HG02884 (cell line): ENCODE data around the gene EMP2.

ENCODE experiments used
- ATAC-seq: cut with Tn5 transposase; IDR thresholded peaks from one replicate; pipeline ENCODE4 v1.9.1; 2021; ENCODE audit warnings: mild to moderate bottlenecking, moderate library complexity; ENCODE audit not compliant: unreplicated experiment

Gene EMP2

DNA sequence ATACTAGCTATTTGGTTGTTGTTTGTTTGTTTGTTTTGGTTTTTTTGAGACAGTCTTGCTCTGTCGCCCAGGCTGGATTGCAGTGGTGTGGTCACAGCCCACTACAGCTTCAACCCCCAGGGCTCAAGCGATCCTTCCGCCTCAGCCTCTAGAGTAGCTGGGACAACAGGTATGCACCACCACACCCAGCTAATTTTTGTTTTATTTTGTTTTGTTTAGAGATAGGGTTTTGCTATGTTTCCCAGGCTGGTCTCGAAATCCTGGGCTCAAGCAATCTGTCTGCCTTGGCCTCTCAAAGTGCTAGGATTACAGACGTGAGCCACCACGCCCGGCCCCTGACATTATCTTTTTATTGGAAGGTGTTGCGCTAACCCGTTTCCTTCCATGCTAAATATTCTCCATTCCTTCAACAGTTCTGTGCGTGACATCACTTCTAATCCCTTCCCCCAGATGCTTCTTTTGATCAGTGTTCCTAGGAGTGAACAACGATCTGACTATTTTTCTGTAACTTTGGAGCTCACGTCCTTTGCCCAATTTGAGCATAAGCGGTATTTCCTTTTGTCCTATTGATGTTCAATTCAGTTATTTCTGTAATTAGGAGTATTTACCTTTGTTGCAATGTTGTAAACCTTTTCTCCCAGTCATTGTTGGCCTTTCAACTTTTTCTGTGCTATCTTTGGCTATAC is 30.2 kb upstream of the EMP2 start:
- ATAC-seq = no peak

- no peak for ATAC-seq
Observed at GRCh38 chr16:10609402-10609774, 29.0 kb upstream of the EMP2 start.

DNA sequence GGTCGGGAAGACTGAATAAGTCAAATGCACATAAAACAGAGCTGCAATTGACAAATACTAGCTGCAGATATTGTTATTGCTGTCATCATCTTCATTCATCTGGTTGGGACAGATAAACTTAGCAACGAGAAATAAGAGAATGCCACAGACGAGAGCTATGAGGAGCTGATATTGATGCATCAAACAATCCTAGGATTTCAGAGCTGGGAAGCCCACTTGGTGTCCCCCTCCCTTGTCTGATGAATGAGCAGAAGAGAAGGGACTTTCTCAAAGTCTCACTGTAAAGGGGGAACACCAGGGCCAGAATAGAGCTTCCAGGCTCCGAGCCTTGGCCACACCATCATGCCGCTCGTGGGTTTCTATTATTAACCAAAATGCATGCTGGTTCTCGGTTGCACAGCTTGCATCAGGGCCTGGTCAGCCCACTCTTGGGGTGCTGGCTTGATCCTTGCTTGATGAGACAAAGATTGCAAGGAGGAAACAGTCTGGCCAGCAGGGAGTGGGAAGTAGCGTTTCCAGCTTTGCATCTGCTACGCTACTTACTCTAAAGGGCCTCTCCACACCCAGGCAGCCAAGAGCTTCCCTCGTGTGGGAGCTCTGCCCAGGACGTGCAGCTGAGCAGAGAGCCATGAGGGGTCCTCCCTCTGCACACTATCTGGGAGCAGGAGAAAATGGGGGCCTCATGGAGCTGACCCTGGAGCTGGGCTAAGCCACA is 28.4 kb upstream of the EMP2 start:
- ATAC-seq = no peak

- no peak for ATAC-seq
Observed at GRCh38 chr16:10607157-10607556, 26.8 kb upstream of the EMP2 start.

DNA sequence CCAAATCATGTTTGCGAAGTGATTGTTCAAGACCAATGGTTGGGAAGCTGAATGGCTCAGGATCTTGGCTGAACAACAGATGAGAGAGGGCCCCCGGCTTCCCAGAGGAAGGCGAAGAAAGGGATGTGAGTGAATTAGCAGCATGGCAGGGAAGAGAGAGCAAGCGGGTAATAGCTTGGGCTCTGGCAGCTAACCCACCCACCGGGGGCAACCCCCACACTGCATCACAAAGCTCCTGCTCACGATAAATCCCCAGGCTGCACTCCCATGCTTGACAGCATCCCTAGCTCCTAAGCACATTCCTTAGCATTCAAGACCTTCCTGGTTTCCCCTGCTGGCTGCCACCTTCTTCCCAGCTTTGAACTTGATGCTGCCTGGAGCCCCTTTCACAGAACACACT is 26.2 kb upstream of the EMP2 start:
- no peak for ATAC-seq

GRCh38 chr16:10605636-10606035 is 25.2 kb upstream of the EMP2 start:
- ATAC-seq = no peak

DNA sequence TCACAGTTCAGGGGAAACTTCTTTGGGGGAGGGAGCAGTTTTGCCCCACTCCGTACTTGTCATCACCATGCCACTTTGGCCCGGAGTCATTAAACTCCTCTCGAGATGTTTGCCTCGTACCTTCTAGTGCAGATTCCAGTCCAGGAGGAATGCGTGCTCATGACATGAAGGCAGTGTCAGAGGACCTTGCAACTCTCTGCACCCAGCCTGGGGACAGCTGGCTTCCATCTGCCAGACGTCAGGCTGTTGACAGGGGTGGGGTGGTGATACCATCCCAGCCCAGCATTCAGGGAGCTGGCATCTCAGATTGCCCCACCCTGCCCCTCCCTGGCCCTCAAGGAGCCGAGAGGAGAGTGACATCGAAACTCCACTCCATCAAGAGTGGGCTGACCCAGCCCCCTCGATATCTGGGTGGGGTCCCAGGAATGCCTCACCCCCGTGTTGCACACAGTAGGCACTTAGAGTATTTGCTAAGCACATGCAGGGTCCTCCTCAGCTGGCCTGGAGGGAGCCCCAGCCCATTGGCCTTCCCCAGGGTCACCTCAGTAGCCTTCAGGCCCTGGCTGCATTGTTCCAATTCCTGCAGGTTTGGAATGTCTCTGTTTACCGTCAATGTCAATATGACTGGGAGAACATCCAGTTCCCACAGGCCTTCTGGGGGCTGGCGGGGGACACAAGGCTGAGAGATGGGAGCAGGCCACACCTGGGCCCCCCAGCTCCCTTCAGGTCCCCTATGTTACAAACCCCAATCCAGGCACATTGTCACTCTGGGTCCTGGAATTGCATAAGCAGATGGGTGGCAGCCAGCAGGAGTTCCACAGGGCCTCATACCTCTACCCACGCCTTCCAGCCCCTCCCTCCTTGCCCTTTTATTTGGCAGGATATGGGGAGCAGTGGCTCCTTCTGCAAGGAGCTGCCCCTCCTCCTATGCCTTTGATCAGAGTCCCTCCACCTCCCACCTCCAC is 21.3 kb upstream of the EMP2 start:
- ATAC-seq = no peak

GRCh38 chr16:10600782-10601443 is 20.5 kb upstream of the EMP2 start:
- peak; percentile 50 for ATAC-seq

GRCh38 chr16:10599626-10600025 is 19.2 kb upstream of the EMP2 start:
- ATAC-seq = no peak

DNA sequence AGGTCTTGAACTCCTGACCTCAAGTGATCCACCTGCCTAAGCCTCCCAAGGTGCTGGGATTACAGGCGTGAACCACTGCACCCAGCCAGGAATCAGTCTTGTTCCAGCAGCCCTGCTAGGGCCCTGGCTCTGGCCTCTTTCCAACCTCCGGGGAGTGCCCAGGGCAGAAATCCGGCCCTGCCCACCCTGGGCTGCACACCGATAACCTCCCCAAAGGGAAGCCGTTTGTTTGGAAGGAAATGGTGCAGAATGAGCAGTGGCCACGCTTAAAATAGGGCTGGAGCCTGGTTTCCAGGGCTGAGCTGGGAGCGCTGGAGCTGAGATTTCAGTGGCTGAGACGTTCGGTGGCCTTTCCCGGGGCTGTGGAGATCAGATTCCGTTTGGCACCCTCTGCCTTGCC is 17.8 kb upstream of the EMP2 start:
- ATAC-seq = no peak

DNA sequence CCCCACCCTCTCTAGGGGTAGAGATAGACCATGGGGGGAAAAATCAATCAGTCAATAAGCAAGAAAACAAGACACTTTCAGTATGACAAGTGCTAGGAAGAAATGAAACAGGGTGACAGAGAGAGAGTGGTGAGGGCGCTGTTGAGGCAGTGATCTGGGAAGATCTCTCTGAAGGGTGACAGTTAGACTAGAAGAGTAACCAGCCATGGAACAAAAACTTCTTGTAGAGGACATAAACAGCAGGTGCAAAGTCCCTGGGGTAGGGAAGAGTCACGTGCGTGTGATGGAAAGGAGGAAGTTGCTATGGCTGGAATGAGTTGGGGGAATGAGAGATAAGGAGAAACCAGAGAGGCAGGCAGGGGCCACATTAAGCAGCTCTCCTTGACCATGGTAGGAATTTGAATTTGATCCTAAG is 16.8 kb upstream of the EMP2 start:
- ATAC-seq = no peak

- ATAC-seq = no peak
Observed at GRCh38 chr16:10594312-10594950, 14.0 kb upstream of the EMP2 start.

DNA sequence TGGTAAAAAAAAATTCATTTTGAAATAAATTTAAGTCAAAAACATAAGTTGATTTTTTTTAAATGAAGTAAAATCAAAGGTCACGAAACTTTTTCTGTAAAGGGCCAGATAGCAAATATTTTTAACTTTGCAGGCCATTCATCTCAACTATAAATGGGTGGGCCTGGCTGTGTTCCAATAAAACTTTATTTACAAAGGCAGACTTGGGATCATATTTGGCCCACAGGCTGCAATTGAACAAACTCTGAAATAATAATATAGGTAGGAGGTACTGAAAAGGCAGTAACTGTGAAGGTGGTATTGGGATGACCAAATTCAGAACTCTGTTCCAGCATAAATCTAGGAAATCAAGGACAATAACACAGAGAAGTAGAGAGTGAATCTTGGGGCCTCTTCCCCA is 12.2 kb upstream of the EMP2 start:
- no peak for ATAC-seq

DNA sequence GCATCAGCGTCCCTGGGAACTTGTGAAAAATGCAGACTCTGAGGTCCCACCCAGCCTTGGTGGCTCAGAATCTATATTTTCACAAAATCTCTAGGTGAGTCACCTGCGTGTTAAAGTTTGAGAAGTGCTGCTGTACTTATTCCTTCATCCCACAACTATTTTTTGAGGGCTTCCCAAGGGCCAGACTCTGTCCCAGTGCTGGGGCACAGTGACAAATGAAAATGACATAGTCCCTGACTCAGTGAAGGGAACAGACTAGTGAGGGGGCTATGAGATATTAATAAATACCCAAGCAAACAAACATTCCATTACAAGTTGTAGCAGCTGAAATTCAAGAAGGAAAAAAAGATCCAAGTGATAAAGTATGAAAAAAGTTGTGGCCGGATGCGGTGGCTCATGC is 9.9 kb upstream of the EMP2 start:
- no peak for ATAC-seq

- no peak for ATAC-seq
Observed at GRCh38 chr16:10589109-10589508, 8.7 kb upstream of the EMP2 start.

DNA sequence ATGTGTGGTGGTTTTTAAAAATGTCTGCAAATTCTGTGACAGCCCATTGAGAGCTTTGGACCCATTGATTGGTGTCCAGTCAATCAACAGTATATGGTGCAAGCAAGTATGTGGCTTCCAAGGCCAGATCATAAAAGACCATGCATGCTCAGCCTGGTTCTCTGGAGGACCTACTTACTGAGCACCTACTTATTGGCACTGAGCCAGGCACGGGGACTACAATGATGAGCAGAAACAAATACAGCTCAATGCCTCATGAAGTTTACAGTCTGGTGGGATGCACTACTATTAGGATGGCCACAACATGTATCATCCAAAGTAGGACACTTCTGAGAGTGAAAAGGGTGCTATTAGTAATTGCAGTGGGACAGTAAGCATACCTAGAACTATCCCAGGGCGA is 7.2 kb upstream of the EMP2 start:
- no peak for ATAC-seq

- ATAC-seq = no peak
Observed at GRCh38 chr16:10584981-10585438, 4.6 kb upstream of the EMP2 start.

DNA sequence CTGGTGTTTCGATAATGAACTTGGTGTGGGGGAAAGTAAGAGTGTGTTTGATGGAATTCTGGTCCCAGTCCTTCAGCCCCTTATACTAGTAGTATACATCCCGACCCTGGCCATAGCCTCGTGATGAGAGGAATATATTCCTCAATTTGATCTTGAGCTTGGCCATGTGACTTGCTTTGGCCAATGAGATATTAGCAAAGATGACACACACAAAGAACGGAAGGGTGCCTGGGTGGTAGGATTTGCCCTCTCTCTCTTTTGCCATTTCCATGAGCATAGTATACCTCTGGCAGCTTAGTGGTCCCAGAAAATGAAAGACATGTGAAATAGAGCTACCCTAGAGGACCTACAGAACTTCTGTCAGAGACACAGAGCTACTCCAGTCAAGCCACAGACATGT is 2.9 kb upstream of the EMP2 start:
- no peak for ATAC-seq

GRCh38 chr16:10581507-10581906 is 1.1 kb upstream of the EMP2 start:
- no peak for ATAC-seq

DNA sequence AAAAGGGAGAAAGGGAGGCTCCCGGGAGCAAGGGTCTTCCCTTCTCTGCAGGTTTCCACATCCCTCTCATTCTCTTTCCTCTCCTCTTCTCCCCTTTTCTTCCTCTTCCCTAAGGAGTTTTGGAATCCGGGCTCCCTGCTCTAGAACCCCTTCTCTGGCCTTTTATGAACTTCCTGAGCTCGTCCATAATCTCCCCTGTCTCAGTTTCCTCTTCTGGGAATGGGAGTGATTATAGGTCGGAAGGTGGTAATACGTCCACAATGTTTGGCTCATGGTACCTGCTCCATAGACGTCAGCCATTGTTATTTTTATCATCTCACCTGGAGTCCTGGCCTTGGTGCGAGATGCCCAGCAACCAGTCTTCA is 467 bp upstream of the EMP2 start:
- no peak for ATAC-seq

DNA sequence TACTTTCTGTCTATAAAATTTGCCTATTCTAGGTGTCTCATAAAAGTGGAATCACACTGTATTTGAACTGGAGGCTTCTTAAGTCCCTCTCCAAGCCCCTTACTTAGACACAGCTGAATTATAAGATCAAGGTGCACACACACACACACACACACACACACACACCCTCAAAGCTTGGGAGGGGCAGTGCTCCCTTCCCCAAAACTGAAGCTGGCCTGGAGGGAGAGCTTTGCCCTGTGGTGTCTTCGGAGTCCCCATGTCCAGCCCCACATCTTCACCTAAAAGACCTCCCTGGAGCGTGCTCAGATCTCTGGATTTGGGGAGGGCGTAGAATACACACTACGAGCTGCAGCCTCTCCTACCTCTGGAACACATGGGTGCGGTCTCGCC is 828 bp downstream of the EMP2 start:
- ATAC-seq = no peak
